C1 segment of cervical spinal cord (tissue), 14 donors: ENCODE results near the gene ASIC5.
A peak's percentile ranks its signal among the peaks of the same experiment; 100 is the strongest.
"Not testable (repeated sequence)": the region's sequence is repeated elsewhere in the genome, so short reads cannot be mapped to it uniquely, and the experiment has no call there.

Source experiments
- DNase-seq, 14 donors: peaks; one replicate each; lab custom pipeline; 2025; lab: John Stamatoyannopoulos, UW

Gene ASIC5

GRCh38 chr4:155802190-155802959, 63.7 kb downstream of the ASIC5 start:
- DNase-seq, result peak in 3 of 14 donors; percentile 4 to 12 (median 11)

GRCh38 chr4:155800685-155801343, 65.3 kb downstream of the ASIC5 start:
- DNase-seq, result no peak

GRCh38 chr4:155799794-155800123, 66.3 kb downstream of the ASIC5 start:
- no peak for DNase-seq

- no peak for DNase-seq
Observed at GRCh38 chr4:155799116-155799793, 66.8 kb downstream of the ASIC5 start.

GRCh38 chr4:155797581-155797980, 68.5 kb downstream of the ASIC5 start:
- DNase-seq, result not testable (repeated sequence)

- DNase-seq, result no peak
Observed at GRCh38 chr4:155795991-155796390, 70.1 kb downstream of the ASIC5 start.

GRCh38 chr4:155794589-155795236, 71.4 kb downstream of the ASIC5 start:
- DNase-seq, result no peak

- DNase-seq, result no peak
Observed at GRCh38 chr4:155789982-155790381, 76.1 kb downstream of the ASIC5 start.

- no peak for DNase-seq
Observed at GRCh38 chr4:155789391-155789790, 76.7 kb downstream of the ASIC5 start.

GRCh38 chr4:155787113-155787710, 78.9 kb downstream of the ASIC5 start:
- no peak for DNase-seq

- no peak for DNase-seq
Observed at GRCh38 chr4:155785828-155786227, 80.2 kb downstream of the ASIC5 start.

GRCh38 chr4:155784637-155785036, 81.4 kb downstream of the ASIC5 start:
- no peak for DNase-seq

- no peak for DNase-seq
Observed at GRCh38 chr4:155781249-155781831, 84.7 kb downstream of the ASIC5 start.

- DNase-seq, result no peak
Observed at GRCh38 chr4:155780775-155781174, 85.3 kb downstream of the ASIC5 start.
